Gastroesophageal sphincter (tissue), 4 donors: ENCODE measurements around the gene EFHD1. TPM values are rescaled to one million over a fixed set of nuclear protein-coding genes. Genes with fewer than 3 reads are reported as not detected.

Experiments used
- ATAC-seq: fragments of 150-250 bp; one replicate; pipeline ENCODE4 v1.9.1; 2016; ENCODE audit warnings: mild to moderate bottlenecking, moderate library complexity
- H3K27ac ChIP-seq, 4 donors: fragments of 200-600 bp; sonication (generic) in 3 of 4; 1 replicate in 3 of 4; 2 replicates in 1 of 4; pipeline ENCODE4 v1.5.1; 2016 to 2019
- H3K27me3 ChIP-seq: fragments of 200-600 bp; sonication (generic); one replicate; pipeline ENCODE4 v1.5.1; 2019
- H3K36me3 ChIP-seq, 2 donors: fragments of 200-600 bp; sonication (generic); one replicate each; pipeline ENCODE4 v1.5.1; 2019; ENCODE audit warnings: control low read depth in 1 of 2
- H3K4me1 ChIP-seq, 3 donors: fragments of 200-600 bp; sonication (generic); 1 replicate in 2 of 3; 2 replicates in 1 of 3; pipeline ENCODE4 v1.5.1; 2016 to 2019; ENCODE audit warnings: control low read depth in 2 of 3
- H3K4me3 ChIP-seq, 2 donors: fragments of 200-600 bp; sonication (generic); one replicate each; pipeline ENCODE4 v1.5.1; 2019; ENCODE audit warnings: mild to moderate bottlenecking in 1 of 2, moderate library complexity in 1 of 2
- H3K9me3 ChIP-seq, 3 donors: fragments of 200-600 bp; sonication (generic); one replicate each; pipeline ENCODE4 v1.5.1; 2017 to 2019; ENCODE audit warnings: control low read depth in 2 of 3
- EP300 ChIP-seq: sonication (generic); formaldehyde crosslinking; IDR thresholded peaks from one replicate; pipeline ENCODE4 v1.6.1; 2017; ENCODE audit warnings: antibody characterized with exemption, mild to moderate bottlenecking
- POLR2A ChIP-seq, 2 donors: fragments of 450-650 bp; IDR thresholded peaks; one replicate each; pipeline ENCODE4 v1.6.1; 2017; ENCODE audit warnings: antibody characterized with exemption in 2 of 2, mild to moderate bottlenecking in 2 of 2, moderate library complexity in 1 of 2
- POLR2AphosphoS5 ChIP-seq: sonication (generic); formaldehyde crosslinking; IDR thresholded peaks from one replicate; pipeline ENCODE4 v1.6.1; 2017; ENCODE audit warnings: antibody characterized with exemption
- WGBS, 2 donors: methylation state at CpG; one replicate each; pipeline ENCODE4 v1.1.5; 2018; ENCODE audit warnings: low coverage in 1 of 2; 5-methylcytosine and 5-hydroxymethylcytosine counted together
- total RNA-seq, 4 donors: library from RNA; depleted of rRNA; stranded (reverse); fragments of >200 nt; gene quantifications; one replicate each; pipeline ENCODE4 v1.1.0, GENCODE V29; 2016
- TF ChIP-seq, protein P1 (sequence below), 4 experiments: fragments of 200-600 bp in 2 of 4; fragments of 450-650 bp in 2 of 4; sonication (generic) in 1 of 4; IDR thresholded peaks; one replicate each; pipeline ENCODE4 v1.5.1; 2017 to 2019; ENCODE audit warnings: antibody characterized with exemption in 4 of 4, mild to moderate bottlenecking in 2 of 4, moderate library complexity in 2 of 4

The EFHD1 gene
- total RNA-seq, 4 donors from 2014 or later, result 9.3 to 23.3 (median 17.5) TPM

DNA sequence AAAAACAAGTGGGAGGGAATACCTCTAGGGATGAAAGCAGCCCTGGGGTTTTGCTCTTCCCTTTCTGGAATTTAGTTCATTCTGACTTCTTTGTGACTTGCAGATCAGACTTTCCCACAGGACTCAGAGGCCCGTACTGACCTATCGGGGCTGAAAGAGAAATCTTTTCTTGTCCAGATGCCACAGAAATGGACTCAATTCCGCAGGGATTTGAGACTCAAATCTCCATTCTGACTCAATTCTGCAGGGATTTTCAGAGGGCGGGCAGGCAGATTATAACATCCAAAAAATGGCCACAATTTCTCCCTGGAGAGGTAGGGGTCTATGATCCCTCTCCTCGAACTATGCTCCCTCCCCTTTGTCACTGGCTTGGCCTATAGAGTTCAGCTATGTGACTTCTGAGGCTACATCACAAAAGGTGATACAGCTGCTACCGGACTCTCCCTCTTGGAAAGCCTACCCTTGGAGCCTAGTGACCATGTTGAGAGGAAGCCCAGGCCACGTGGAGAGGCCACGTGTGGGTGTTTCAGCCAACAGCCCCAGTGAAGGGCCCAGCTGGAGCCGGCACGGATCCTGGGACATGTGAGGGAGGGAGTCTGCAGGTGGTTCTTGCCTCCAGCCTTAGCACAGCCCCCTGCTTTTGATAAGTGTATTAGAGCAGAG, 4.8 kb upstream of the EFHD1 start:
- H3K27ac ChIP-seq, result peak overlapping the region in 3 of 4 donors; percentile 37 to 64 (median 52)
- peak; percentile 40 for ATAC-seq
- no peaks in the 10 kb centered on the region for H3K9me3 ChIP-seq
- H3K4me3 ChIP-seq, result no peak overlapping the region
- WGBS, 2 donors, result 57 to 87% methylated on average over 4 to 6 of the region's 10 CpGs
- no peaks in the 10 kb centered on the region for H3K36me3 ChIP-seq
- TF ChIP-seq EP300 (no peak), POLR2A (IDR thresholded peaks at IDR 0.05) (no peak), POLR2AphosphoS5 (no peak)
- TF ChIP-seq, protein P1, sequence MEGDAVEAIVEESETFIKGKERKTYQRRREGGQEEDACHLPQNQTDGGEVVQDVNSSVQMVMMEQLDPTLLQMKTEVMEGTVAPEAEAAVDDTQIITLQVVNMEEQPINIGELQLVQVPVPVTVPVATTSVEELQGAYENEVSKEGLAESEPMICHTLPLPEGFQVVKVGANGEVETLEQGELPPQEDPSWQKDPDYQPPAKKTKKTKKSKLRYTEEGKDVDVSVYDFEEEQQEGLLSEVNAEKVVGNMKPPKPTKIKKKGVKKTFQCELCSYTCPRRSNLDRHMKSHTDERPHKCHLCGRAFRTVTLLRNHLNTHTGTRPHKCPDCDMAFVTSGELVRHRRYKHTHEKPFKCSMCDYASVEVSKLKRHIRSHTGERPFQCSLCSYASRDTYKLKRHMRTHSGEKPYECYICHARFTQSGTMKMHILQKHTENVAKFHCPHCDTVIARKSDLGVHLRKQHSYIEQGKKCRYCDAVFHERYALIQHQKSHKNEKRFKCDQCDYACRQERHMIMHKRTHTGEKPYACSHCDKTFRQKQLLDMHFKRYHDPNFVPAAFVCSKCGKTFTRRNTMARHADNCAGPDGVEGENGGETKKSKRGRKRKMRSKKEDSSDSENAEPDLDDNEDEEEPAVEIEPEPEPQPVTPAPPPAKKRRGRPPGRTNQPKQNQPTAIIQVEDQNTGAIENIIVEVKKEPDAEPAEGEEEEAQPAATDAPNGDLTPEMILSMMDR (IDR thresholded peaks at IDR 0.05), result no peak
- peaks cover 0 to 20% (median 0%) of the 10 kb centered on the region in 3 donors for H3K4me1 ChIP-seq
- peaks cover 72% of the 10 kb centered on the region for H3K27me3 ChIP-seq

DNA sequence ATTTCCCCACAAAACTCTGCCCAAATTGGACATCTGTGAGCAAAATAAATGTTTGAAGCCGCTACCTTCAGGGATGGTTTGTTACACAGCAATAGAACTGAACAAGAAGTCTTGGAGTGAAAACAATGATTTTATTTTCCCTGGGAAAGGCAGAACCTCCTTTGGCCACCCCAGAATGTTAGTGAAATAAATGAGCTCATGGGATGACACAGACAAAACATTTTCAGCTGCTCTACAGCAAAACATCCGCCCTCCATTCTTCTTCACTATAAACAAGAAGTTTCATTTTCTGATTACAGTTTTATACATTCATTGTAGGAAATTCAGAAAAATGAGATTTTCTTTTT, 4.3 kb upstream of the EFHD1 start:
- TF ChIP-seq POLR2A (IDR thresholded peaks at IDR 0.05), result no peak
- TF ChIP-seq EP300, result no peak
- TF ChIP-seq POLR2AphosphoS5, result no peak
- TF ChIP-seq, protein P1 (IDR thresholded peaks at IDR 0.05), result no peak
- H3K4me1 ChIP-seq, result peaks cover 0 to 25% (median 5%) of the 10 kb centered on the region in 3 donors
- no peak overlapping the region for H3K4me3 ChIP-seq
- H3K27me3 ChIP-seq, result peaks cover 72% of the 10 kb centered on the region
- no peak for ATAC-seq
- H3K9me3 ChIP-seq, result no peaks in the 10 kb centered on the region
- 50 to 83% methylated on average over 2 of the region's 2 CpGs for WGBS, 2 donors
- no peaks in the 10 kb centered on the region for H3K36me3 ChIP-seq
- H3K27ac ChIP-seq, result peak overlapping the region in 3 of 4 donors; percentile 37 to 64 (median 52)

DNA sequence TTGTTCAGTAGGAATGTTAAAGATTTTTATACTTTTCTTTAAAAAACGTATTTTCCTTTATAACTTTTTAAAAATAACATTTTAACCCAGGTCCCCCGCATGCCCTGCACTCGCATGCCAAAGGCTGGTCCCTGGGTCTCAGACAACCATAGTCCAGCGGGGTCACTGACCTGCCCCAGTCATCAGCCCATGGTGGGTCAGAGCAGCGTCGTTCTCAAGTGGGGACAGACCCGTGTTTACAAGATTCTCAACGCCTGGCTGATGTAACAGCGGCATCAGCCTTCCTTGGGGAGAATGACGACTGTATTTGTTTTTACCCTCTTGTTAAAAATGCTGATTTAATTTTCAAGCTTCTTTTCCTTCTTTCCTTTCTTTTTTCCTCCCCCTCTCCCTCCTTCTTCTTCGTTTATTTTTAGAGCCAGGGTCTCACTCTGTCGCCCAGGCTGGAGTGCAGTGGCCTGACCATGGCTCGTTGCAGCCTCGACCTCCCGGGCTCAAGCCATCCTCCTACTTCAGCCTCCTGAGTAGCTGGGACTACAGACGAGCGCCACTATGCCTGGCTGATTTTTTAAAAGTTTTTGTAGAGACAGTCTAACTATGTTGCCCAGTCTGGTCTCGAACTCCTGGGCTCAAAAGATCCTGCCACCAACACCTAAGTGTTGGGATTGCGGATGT, 1.0 kb upstream of the EFHD1 start:
- no peak for ATAC-seq
- Histone ChIP-seq H3K9me3 (no peaks in the 10 kb centered on the region), H3K4me3 (peak overlapping the region; percentile 42 to 68), H3K27me3 (peaks cover 72% of the 10 kb centered on the region), H3K27ac (peak overlapping the region; percentile 51 to 85 (median 73)), H3K4me1 (peaks cover 0 to 34% (median 6%) of the 10 kb centered on the region in 3 donors), H3K36me3 (no peaks in the 10 kb centered on the region)
- WGBS, 2 donors, result 40 to 45% methylated on average over 9 to 18 of the region's 19 CpGs
- TF ChIP-seq, protein P1 (IDR thresholded peaks at IDR 0.05), result no peak
- TF ChIP-seq POLR2AphosphoS5, result no peak
- no peak for TF ChIP-seq POLR2A (IDR thresholded peaks at IDR 0.05)
- no peak for TF ChIP-seq EP300

DNA sequence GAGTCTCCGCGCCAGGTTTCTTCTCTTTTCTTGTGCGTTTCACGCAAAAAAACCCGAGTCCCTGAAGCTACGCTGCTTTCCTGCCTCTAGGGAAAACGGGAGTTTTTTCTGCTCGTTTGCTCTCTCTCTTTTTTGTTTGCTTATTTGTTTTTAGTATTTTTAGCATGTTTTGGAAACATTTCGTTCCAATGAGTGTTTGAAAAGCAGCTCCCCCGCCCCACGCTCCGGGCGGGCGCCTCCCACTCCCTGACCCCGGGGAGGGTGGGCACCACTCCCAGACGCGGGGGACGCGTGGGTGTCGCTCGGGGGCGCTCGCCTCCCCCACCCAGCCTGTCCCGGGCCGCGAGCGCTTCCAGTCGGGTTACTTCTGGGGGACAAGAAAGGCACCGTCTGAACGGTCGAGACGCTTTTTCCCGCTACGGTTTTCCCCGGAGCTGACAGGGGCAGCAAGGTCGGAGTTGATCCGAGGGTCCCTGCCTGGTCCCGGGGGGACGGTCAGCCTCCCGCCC, 446 bp upstream of the EFHD1 start:
- H3K36me3 ChIP-seq, result no peaks in the 10 kb centered on the region
- H3K9me3 ChIP-seq, result no peaks in the 10 kb centered on the region
- H3K4me3 ChIP-seq, result peak overlapping the region; percentile 42 to 68
- TF ChIP-seq EP300 (no peak), POLR2AphosphoS5 (peak; percentile 36), POLR2A (IDR thresholded peaks at IDR 0.05) (no peak)
- TF ChIP-seq, protein P1 (IDR thresholded peaks at IDR 0.05), result peak in 2 of 4 experiments; percentile 12 to 21
- H3K27ac ChIP-seq, result peak overlapping the region; percentile 66 to 85 (median 79)
- H3K4me1 ChIP-seq, result peaks cover 0 to 34% (median 6%) of the 10 kb centered on the region in 3 donors
- 2 to 8% methylated on average over 8 to 17 of the region's 40 CpGs for WGBS, 2 donors
- peak; percentile 81 for ATAC-seq
- peaks cover 72% of the 10 kb centered on the region for H3K27me3 ChIP-seq
